Trophoblast cell (in vitro differentiated cells and primary cell): ENCODE results near the gene ALAS1.

Experiments used
- DNase-seq, 2 donors: peaks; one replicate each; pipeline ENCODE4 v3.0.0-alpha.2; 2016
- H2AFZ ChIP-seq: 2 replicates; pipeline ENCODE4 v1.6.1; 2013; ENCODE audit warnings: low read length, moderate library complexity, mild to moderate bottlenecking; ENCODE audit not compliant: insufficient read depth, poor library complexity
- H2AK5ac ChIP-seq: 2 replicates; pipeline ENCODE4 v1.6.1; 2013; ENCODE audit warnings: mild to moderate bottlenecking, low read length
- H2BK120ac ChIP-seq: 2 replicates; pipeline ENCODE4 v1.6.1; 2013; ENCODE audit warnings: low read length, mild to moderate bottlenecking, moderate library complexity; ENCODE audit not compliant: insufficient read depth, poor library complexity
- H2BK12ac ChIP-seq: 2 replicates; pipeline ENCODE4 v1.6.1; 2013; ENCODE audit warnings: mild to moderate bottlenecking, low read length, moderate library complexity
- H2BK5ac ChIP-seq: 2 replicates; pipeline ENCODE4 v1.6.1; 2013; ENCODE audit warnings: low read length, low read depth, moderate library complexity, mild to moderate bottlenecking; ENCODE audit not compliant: poor library complexity
- H3K14ac ChIP-seq: 2 replicates; pipeline ENCODE4 v1.6.1; 2013; ENCODE audit warnings: mild to moderate bottlenecking, low read length
- H3K18ac ChIP-seq: 2 replicates; pipeline ENCODE4 v1.6.1; 2013; ENCODE audit warnings: mild to moderate bottlenecking, low read length
- H3K23ac ChIP-seq: 2 replicates; pipeline ENCODE4 v1.6.1; 2013; ENCODE audit warnings: low read length
- H3K27ac ChIP-seq: 2 replicates; pipeline ENCODE4 v1.5.1; 2013; ENCODE audit warnings: low read depth, mild to moderate bottlenecking, inconsistent platforms, low read length, moderate library complexity
- H3K27me3 ChIP-seq: 2 replicates; pipeline ENCODE4 v1.6.1; 2013; ENCODE audit warnings: inconsistent platforms, mild to moderate bottlenecking, low read length, moderate library complexity; ENCODE audit not compliant: insufficient read depth
- H3K36me3 ChIP-seq, 2 experiments: 1 replicate in 1 of 2; 2 replicates in 1 of 2; pipeline ENCODE4 v1.6.1; 2013; ENCODE audit warnings: low read length in 2 of 2, mild to moderate bottlenecking in 2 of 2, moderate library complexity in 1 of 2; ENCODE audit not compliant: insufficient read depth in 2 of 2, control insufficient read depth in 1 of 2
- H3K4ac ChIP-seq: 2 replicates; pipeline ENCODE4 v1.6.1; 2013; ENCODE audit warnings: low read depth, mild to moderate bottlenecking, low read length, moderate library complexity
- H3K4me1 ChIP-seq, 2 experiments: 1 replicate in 1 of 2; 2 replicates in 1 of 2; pipeline ENCODE4 v1.6.1; 2013; ENCODE audit warnings: low read length in 2 of 2, mild to moderate bottlenecking in 2 of 2, moderate library complexity in 1 of 2; ENCODE audit not compliant: insufficient read depth in 2 of 2, control insufficient read depth in 1 of 2
- H3K4me2 ChIP-seq: 2 replicates; pipeline ENCODE4 v1.6.1; 2013; ENCODE audit warnings: inconsistent platforms, mild to moderate bottlenecking, low read length, moderate library complexity
- H3K4me3 ChIP-seq: 2 replicates; pipeline ENCODE4 v1.5.1; 2013; ENCODE audit warnings: mild to moderate bottlenecking, low read depth, low read length, inconsistent platforms
- H3K79me1 ChIP-seq: one replicate; pipeline ENCODE4 v1.6.1; 2013; ENCODE audit warnings: low read length
- H3K79me2 ChIP-seq: 2 replicates; pipeline ENCODE4 v1.6.1; 2013; ENCODE audit warnings: low read length, mild to moderate bottlenecking; ENCODE audit not compliant: control insufficient read depth, insufficient read depth, poor library complexity
- H3K9ac ChIP-seq: 2 replicates; pipeline ENCODE4 v1.6.1; 2013; ENCODE audit warnings: mild to moderate bottlenecking, low read length
- H3K9me3 ChIP-seq: 2 replicates; pipeline ENCODE4 v1.6.1; 2013; ENCODE audit warnings: low read depth, mild to moderate bottlenecking, control low read depth, inconsistent platforms, low read length; ENCODE audit not compliant: insufficient read depth
- H4K12ac ChIP-seq: 2 replicates; pipeline ENCODE4 v1.6.1; 2013; ENCODE audit warnings: low read depth, mild to moderate bottlenecking, low read length, moderate library complexity
- H4K8ac ChIP-seq: 2 replicates; pipeline ENCODE4 v1.6.1; 2013; ENCODE audit warnings: low read depth, mild to moderate bottlenecking, low read length, moderate library complexity
- H4K91ac ChIP-seq: one replicate; pipeline ENCODE4 v1.6.1; 2013; ENCODE audit warnings: low read depth, mild to moderate bottlenecking, low read length, moderate library complexity
- WGBS: extraction: QIAGEN DNeasy Blood & Tissue Kit; methylation state at CpG from one replicate; pipeline ENCODE4 v1.1.7; 2013; ENCODE audit warnings: missing lambda C conversion rate; ENCODE audit not compliant: insufficient read length, insufficient coverage; ENCODE audit errors: extremely low coverage; 5-methylcytosine and 5-hydroxymethylcytosine counted together

ALAS1 gene

GRCh38 chr3:52155912-52156311 is 42.0 kb upstream of the ALAS1 start:
- Histone ChIP-seq H3K36me3 (no peaks in the 10 kb centered on the region), H4K8ac (no peak overlapping the region), H3K27me3 (no peaks in the 10 kb centered on the region), H2BK12ac (no peak overlapping the region), H3K23ac (no peak overlapping the region), H3K4me2 (no peak overlapping the region), H2BK120ac (no peak overlapping the region), H3K4me3 (no peak overlapping the region), H3K4me1 (peaks cover 5 to 10% of the 10 kb centered on the region in 2 experiments), H4K12ac (no peak overlapping the region), H3K27ac (no peak overlapping the region), H3K18ac (no peak overlapping the region), H3K9me3 (no peaks in the 10 kb centered on the region), H3K79me2 (peaks cover 4% of the 10 kb centered on the region), H3K9ac (no peak overlapping the region), H3K14ac (no peak overlapping the region), H4K91ac (no peak overlapping the region), H2AK5ac (no peak overlapping the region), H2AFZ (no peak overlapping the region), H2BK5ac (no peak overlapping the region), H3K79me1 (peaks cover 6% of the 10 kb centered on the region), H3K4ac (no peak overlapping the region)
- no peak for DNase-seq
- WGBS = no CpG with 5 or more reads among the region's 4 CpGs

- Histone ChIP-seq H4K8ac (no peak overlapping the region), H4K12ac (no peak overlapping the region), H3K18ac (no peak overlapping the region), H3K14ac (no peak overlapping the region), H3K27me3 (no peaks in the 10 kb centered on the region), H2AK5ac (no peak overlapping the region), H2BK120ac (no peak overlapping the region), H3K9ac (no peak overlapping the region), H3K36me3 (no peaks in the 10 kb centered on the region), H3K79me2 (no peaks in the 10 kb centered on the region), H2BK5ac (no peak overlapping the region), H3K4ac (no peak overlapping the region), H3K4me1 (no peaks in the 10 kb centered on the region), H3K23ac (no peak overlapping the region), H3K4me3 (no peak overlapping the region), H3K79me1 (no peaks in the 10 kb centered on the region), H3K4me2 (no peak overlapping the region), H2AFZ (no peak overlapping the region), H2BK12ac (no peak overlapping the region), H3K9me3 (peaks cover 2% of the 10 kb centered on the region), H4K91ac (no peak overlapping the region), H3K27ac (no peak overlapping the region)
- no CpG with 5 or more reads among the region's 1 CpG for whole genome bisulfite sequencing
- DNase-seq = no peak
Observed at GRCh38 chr3:52159503-52159902, 38.5 kb upstream of the ALAS1 start.

GRCh38 chr3:52162250-52162872 is 35.6 kb upstream of the ALAS1 start:
- H3K9me3 ChIP-seq = peaks cover 6% of the 10 kb centered on the region
- no peak overlapping the region for H4K8ac ChIP-seq
- no peak overlapping the region for H3K23ac ChIP-seq
- no peak overlapping the region for H2BK5ac ChIP-seq
- WGBS = no CpG with 5 or more reads among the region's 7 CpGs
- no peak overlapping the region for H3K18ac ChIP-seq
- no peak for DNase-seq
- H4K91ac ChIP-seq = no peak overlapping the region
- no peak overlapping the region for H2BK12ac ChIP-seq
- H3K9ac ChIP-seq = no peak overlapping the region
- no peaks in the 10 kb centered on the region for H3K4me1 ChIP-seq
- H2BK120ac ChIP-seq = no peak overlapping the region
- no peaks in the 10 kb centered on the region for H3K36me3 ChIP-seq
- no peaks in the 10 kb centered on the region for H3K79me1 ChIP-seq
- no peak overlapping the region for H2AK5ac ChIP-seq
- H2AFZ ChIP-seq = no peak overlapping the region
- H3K4me2 ChIP-seq = no peak overlapping the region
- no peak overlapping the region for H3K4me3 ChIP-seq
- H4K12ac ChIP-seq = no peak overlapping the region
- no peak overlapping the region for H3K4ac ChIP-seq
- no peak overlapping the region for H3K14ac ChIP-seq
- no peaks in the 10 kb centered on the region for H3K79me2 ChIP-seq
- H3K27ac ChIP-seq = no peak overlapping the region
- no peaks in the 10 kb centered on the region for H3K27me3 ChIP-seq

- H3K14ac ChIP-seq = no peak overlapping the region
- no peak for DNase-seq
- H2BK120ac ChIP-seq = no peak overlapping the region
- no peak overlapping the region for H3K4ac ChIP-seq
- no peak overlapping the region for H3K18ac ChIP-seq
- H3K9ac ChIP-seq = no peak overlapping the region
- no peaks in the 10 kb centered on the region for H3K36me3 ChIP-seq
- WGBS = no CpG with 5 or more reads among the region's 9 CpGs
- H3K4me1 ChIP-seq = no peaks in the 10 kb centered on the region
- H4K91ac ChIP-seq = no peak overlapping the region
- no peak overlapping the region for H2BK5ac ChIP-seq
- H3K79me2 ChIP-seq = no peaks in the 10 kb centered on the region
- H4K8ac ChIP-seq = no peak overlapping the region
- H2AK5ac ChIP-seq = no peak overlapping the region
- no peak overlapping the region for H2AFZ ChIP-seq
- no peaks in the 10 kb centered on the region for H3K27me3 ChIP-seq
- H3K23ac ChIP-seq = no peak overlapping the region
- H2BK12ac ChIP-seq = no peak overlapping the region
- no peak overlapping the region for H3K4me2 ChIP-seq
- no peaks in the 10 kb centered on the region for H3K79me1 ChIP-seq
- H4K12ac ChIP-seq = no peak overlapping the region
- H3K27ac ChIP-seq = no peak overlapping the region
- H3K4me3 ChIP-seq = no peak overlapping the region
- peaks cover 6% of the 10 kb centered on the region for H3K9me3 ChIP-seq
Observed at GRCh38 chr3:52167240-52167639, 30.7 kb upstream of the ALAS1 start.
